IPS-11a (cell line): ENCODE results near the gene ISL2.

Source experiments
- H3K4me3 ChIP-seq: one replicate; pipeline ENCODE4 v1.5.1; 2013; ENCODE audit warnings: low read depth, low read length, control low read depth

ISL2 gene

DNA sequence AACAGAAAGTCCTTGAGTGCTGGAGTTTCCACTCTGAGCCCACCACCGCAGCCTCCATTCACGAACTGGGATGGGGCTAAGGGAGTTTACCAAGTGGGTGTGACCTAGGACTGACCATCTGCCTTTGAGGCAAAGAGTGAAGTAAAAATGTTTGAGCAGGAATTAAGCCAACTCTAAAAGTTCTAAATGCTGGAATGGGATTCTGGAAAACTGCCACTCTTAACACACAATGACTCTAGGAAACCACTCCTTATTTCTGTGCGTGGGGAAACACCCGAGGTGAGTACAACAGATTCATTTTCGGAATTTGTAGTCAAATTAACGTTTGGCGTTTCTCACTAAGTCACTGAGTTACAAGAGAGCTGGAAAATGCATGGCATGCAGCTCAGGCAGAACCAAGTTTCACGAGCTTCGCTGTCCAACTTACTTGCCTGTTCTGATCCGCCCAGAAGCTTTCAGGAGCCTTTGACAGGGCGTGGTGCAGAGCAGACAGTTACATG, 31.6 kb downstream of the ISL2 start:
- no peak overlapping the region for H3K4me3 ChIP-seq

DNA sequence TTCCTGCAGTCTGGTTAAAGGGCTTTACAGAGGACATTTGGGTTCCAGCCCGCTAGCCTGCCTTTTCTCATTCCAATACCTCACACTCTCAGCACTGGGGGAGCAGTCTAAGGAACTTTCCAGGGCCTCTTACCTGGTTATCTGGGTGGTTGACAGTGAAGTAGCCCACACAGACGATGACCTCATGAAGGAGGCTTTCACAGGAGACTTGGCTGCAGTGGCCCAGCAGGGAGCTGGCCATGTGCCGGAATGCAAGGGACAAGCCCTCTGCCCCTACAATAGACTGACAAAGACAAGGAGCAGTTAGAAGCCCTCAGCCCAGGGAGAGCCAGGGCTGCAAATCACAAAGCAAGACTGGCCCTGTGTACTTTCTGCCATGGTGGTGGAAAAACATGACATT, 39.5 kb downstream of the ISL2 start:
- no peak overlapping the region for H3K4me3 ChIP-seq

DNA sequence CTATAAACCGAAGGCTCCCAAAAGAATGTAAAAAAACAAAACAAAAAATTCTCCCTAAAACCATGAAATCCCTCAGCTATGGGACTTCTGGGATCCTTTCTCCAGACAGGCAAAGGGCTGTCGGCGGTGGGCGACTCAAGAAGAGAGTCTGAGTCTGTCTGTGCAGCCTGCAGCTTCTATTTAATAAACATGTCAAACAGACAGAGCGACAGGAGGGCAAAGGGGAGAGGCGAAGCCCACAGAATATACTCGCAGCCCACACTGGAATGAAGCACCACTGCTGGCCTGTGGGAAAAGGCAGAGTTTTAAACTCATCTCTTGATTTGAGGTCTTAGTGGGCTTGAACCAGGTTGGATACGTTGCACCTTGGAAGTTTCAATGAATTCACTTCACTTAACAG, 40.2 kb downstream of the ISL2 start:
- H3K4me3 ChIP-seq = no peak overlapping the region

DNA sequence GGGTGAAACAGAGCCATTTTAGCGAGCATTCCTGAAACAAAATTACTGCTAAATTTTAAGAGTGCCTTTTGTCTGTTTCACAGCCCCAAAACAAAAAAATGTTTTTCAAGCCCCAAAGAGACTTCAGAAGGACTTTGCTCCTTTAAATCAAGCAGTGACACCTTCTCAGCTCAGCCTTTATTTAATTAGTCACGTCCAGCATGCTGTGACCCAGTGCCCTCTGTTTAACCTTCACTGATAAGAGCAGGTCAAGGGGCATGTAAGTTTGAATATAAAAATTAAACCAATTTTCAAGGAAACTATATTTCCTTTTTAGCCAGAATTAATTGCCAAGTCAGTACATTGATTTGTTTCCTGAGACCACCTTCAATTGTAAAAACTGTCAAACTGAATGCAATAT, 40.6 kb downstream of the ISL2 start:
- H3K4me3 ChIP-seq = no peak overlapping the region

DNA sequence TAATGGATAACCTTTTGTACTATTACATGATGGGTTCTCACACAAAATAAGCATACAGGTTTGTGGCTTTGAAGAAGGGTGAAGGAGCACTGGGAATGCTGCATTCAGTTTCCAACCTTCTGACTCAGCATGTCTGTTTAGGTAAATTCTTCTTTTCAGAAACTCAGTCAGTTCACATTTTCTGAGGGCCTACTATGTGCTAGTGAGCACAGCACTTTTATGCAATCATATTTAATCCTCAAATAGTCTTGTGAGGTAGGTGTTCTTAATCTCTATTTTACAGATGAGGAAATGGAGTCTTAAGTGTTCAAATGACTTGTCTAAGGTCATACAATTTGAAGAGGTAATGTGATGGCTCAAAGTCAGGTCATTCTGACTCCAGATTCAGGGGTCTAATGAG, 41.2 kb downstream of the ISL2 start:
- no peak overlapping the region for H3K4me3 ChIP-seq

DNA sequence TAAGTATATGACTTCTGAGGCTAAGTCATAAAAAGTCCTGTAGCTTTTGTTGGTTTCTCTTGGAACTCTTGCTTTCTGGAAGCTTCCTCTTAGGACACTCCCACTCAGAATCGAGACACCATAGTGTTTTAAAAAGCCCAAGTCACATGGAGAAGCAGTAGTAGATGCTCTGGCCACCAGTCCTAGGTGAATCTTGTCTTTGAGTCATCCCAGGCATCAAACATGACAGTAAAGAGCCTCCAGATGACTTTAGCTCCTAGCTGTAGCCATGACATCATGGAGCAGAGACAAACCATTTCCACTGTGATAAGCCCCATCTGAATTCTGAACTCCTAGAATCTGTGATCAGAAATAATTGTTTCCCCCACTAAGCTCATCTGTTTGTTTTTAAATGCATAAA, 42.1 kb downstream of the ISL2 start:
- no peak overlapping the region for H3K4me3 ChIP-seq

DNA sequence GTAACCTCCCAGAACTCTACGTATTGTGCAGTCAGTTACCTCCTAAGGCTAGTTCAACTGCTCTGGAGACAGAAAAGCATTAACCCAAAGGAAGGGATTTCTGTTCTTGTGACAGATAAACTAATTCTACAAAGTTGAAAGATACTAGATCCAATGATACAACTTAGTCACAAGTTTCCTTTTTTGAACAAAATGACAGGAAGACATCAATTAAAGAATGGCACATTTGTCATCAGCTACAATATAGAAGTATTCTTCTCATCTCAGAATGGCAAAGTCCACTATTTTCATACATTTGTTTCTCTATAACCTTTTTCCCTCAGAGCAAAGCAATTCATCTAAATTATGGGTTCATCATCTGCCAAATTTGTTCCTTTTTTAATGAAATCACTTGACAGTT, 43.7 kb downstream of the ISL2 start:
- no peak overlapping the region for H3K4me3 ChIP-seq

DNA sequence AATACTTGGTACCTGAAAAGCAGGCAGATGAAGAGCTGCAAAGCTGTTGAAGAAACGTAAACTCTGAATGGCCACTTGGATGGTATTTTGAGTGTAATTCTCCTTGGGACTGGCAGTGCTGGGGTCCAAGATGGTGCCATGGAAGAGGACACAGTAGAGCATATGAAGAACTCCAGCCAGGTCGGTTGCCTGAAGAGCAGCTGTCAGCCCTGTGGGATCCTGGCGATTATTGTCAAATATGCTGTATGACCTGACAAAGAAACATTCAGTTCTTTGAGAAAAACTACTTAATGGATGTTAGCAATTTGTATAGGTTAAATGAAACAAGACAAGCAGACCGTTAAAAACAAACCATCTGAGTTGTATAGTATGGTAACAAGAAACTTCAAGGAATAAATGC, 44.8 kb downstream of the ISL2 start:
- H3K4me3 ChIP-seq = no peak overlapping the region

DNA sequence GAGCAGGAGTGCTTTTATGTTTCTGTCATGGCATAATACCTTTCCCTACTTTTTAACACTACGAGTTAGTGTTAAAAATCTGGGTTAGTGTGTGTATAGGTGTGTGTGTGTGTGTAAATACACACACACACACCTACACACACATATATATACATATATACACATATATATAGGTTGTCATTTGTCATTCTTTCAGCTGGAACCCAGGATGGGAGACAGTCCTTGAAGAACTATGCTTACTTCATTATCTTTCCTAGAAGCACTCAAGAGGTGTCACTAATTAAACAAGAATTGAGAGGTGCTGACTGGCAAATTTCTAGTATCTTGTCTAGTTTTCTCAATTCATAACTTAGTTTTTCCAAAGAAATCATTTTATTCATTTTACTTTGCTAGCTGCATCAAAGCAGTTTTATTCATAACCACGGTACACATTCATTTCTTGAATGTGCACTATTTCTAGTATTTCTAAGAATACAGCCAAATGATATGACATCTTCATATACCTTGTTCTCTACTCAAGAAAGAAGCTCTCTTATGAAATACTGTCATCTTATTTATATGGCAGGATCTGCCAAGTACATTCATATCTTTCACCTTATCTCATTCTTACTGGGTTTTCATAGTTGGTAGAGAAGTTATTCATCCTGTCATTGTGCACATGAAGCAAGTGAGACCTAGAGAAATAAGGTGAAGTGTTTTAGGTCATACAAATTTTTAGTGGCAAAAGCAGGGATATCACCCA, 46.6 kb downstream of the ISL2 start:
- H3K4me3 ChIP-seq = no peak overlapping the region

DNA sequence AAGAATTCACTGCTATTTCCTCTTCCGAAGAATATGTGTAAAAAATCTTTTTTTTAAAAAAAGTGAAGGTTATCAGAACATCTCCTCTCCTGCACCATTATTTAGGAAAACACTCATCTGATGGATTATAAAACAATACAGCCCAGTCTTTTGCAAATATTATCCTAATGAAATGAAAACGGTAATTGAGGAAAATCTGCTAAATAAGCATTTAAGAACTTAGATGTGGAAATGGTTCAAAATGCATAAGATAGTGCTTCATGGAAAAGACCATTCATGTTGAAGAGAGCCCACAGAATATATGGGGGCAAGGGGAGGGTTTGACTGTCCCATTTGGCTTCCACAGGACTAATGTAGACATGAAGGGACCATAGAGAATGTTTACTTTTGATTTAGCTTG, 47.8 kb downstream of the ISL2 start:
- H3K4me3 ChIP-seq = no peak overlapping the region

DNA sequence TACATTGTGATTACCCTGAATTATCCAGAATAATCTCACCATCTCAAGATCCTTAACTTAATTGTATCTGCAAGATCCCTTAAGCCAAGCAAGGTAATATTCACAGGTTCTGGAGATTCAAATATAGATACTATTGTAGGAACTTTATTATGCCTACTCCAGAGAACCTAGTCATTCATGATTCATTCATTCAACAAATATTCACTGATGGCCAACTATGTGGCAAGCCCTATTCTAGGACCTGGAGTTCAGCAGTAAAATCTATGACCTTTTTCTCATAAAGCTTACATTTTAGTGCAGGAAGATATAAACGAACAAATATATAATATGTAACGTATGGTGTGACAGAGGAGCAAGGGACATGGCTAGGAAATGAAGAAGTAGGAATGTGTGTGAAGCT, 49.6 kb downstream of the ISL2 start:
- H3K4me3 ChIP-seq = no peak overlapping the region

DNA sequence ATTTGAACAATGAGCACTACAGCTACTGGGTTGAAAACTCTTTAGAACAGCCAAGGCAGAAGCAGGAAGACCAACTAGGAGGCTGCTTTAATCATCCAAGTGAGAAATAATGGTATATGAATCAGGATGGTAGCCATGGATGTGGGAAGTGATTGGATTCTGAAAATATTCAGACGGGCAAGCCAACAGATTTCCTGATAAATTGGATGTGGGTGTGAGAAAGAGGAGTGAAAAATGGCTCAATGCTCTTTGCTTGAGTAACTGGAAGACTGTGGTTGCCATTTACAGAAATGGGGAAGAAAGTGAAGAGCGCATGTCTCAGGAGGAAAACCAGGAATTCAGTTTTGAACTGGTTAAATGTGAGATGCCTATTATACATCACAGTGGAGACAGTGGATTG, 50.4 kb downstream of the ISL2 start:
- no peak overlapping the region for H3K4me3 ChIP-seq

DNA sequence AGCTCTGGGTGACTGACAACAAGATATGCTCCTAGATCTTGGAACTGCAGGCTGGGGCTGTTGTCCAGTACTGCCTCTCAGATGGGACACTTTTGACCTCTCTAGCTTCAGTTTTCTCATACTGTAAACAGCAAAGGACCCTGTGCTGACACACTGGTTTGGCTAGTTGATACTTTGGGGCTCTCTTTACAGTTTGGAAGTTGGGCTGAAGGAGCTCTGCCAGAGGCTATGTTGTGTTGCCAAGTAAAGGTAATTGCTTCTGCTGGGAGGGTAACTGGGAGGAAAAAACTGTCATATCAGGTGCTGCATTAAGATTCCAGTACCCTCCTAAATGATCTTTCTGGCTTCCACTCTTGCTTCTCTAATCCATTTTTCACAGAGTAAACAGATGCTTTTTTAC, 54.0 kb downstream of the ISL2 start:
- H3K4me3 ChIP-seq = no peak overlapping the region

DNA sequence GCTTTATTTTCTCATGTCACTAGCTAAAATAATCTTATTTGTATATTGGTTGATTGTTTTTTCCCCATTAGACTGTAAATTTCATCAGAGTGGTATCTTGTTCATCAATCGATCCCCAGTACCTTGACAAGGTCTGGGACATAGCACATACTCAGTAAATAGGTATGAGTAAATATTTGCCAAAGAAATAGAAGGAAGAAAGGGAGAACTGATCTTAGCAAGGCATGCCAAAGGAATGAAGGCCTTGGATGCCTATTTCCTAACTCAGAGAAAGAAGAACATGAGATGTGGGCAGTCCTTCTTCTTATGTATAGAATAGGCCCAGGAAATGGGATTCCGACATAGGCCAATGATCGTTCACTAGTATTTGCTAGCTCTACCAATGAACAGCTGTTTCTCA, 54.7 kb downstream of the ISL2 start:
- H3K4me3 ChIP-seq = no peak overlapping the region

DNA sequence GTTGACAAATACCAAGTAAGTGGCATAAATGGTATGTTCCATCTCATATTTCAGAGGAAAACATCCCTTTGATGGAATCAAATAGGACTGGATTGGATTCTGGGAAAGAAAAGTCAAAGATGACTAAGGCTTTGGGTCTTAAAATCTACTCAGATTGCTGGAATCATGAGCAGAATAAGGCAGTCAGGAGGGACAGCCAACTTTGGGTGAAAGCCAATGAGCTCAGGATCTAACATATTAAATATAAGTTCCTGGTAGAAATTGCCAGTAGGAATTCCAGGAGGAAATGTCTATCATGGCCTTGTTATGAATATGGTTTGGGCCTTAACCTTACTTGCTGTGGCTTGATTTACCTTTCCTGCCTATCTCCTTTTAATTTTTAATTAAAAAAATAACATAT, 55.3 kb downstream of the ISL2 start:
- H3K4me3 ChIP-seq = no peak overlapping the region
